B cell (primary cell): Measurements from ENCODE around the gene TBCD. TPM values are rescaled to one million over a fixed set of nuclear protein-coding genes. Genes with fewer than 3 reads are reported as not detected.

ENCODE experiments used
- ATAC-seq: fragments of 200-7000 bp; cut with Tn5 transposase; one replicate; pipeline ENCODE4 v1.10.0; 2021; ENCODE audit warnings: low read depth, mild to moderate bottlenecking, moderate number of reproducible peaks, moderate library complexity
- CTCF ChIA-PET: fragments of 350-600 bp; sonication (Branson Sonifier 250); formaldehyde crosslinking; loops from one replicate; lab custom pipeline; 2021; ENCODE audit warnings: antibody characterized with exemption, inconsistent platforms; lab: Charles Lee
- POLR2A ChIA-PET: fragments of 350-600 bp; sonication (Branson Sonifier 250); formaldehyde crosslinking; loops from one replicate; lab custom pipeline; 2021; ENCODE audit warnings: antibody characterized with exemption; lab: Charles Lee
- DNase-seq: peaks from one replicate; pipeline ENCODE4 v3.0.0; 2013
- H2AFZ ChIP-seq: 2 replicates; pipeline ENCODE4 v1.6.1; 2012; ENCODE audit warnings: mild to moderate bottlenecking, low read depth, low read length; ENCODE audit not compliant: insufficient read depth, poor library complexity, severe bottlenecking
- H3K27ac ChIP-seq, 2 donors: 1 replicate in 1 of 2; 2 replicates in 1 of 2; pipeline ENCODE4 v1.5.1; 2012 to 2013; ENCODE audit warnings: low read length in 2 of 2, mild to moderate bottlenecking in 2 of 2, moderate library complexity in 1 of 2
- H3K27me3 ChIP-seq, 4 experiments: fragments of 200-600 bp in 1 of 4; sonication (generic) in 1 of 4; replicated peaks in 1 of 4; 1 replicate in 2 of 4; 2 replicates in 2 of 4; pipeline versions ENCODE4 v1.6.1 to v1.7.0; 2013 to 2016; ENCODE audit warnings: low read length in 3 of 4, mild to moderate bottlenecking in 2 of 4, mixed read lengths in 1 of 4, moderate library complexity in 1 of 4; ENCODE audit not compliant: insufficient read depth in 4 of 4, control insufficient read depth in 3 of 4; ENCODE audit errors: control extremely low read depth in 1 of 4
- H3K36me3 ChIP-seq, 2 experiments: replicated peaks in 1 of 2; 1 replicate in 1 of 2; 2 replicates in 1 of 2; pipeline versions ENCODE4 v1.6.1 to v1.7.1; 2013; ENCODE audit warnings: low read length in 1 of 2; ENCODE audit not compliant: insufficient read depth in 2 of 2, control insufficient read depth in 1 of 2; ENCODE audit errors: control extremely low read depth in 1 of 2, extremely low read depth in 1 of 2
- H3K4me1 ChIP-seq, 2 donors: fragments of 200-600 bp in 1 of 2; sonication (generic) in 1 of 2; 1 replicate in 1 of 2; 2 replicates in 1 of 2; pipeline versions ENCODE4 v1.5.1 to v1.6.1; 2013 to 2017; ENCODE audit warnings: low read length in 2 of 2; ENCODE audit not compliant: control insufficient read depth in 2 of 2, insufficient read depth in 2 of 2
- H3K4me2 ChIP-seq: replicated peaks from 2 replicates; pipeline ENCODE3; 2012; ENCODE audit warnings: mild to moderate bottlenecking, low read depth, low read length; ENCODE audit not compliant: poor library complexity, severe bottlenecking
- H3K4me3 ChIP-seq, 5 experiments: fragments of 200-600 bp in 1 of 5; sonication (generic) in 1 of 5; 1 replicate in 3 of 5; 2 replicates in 2 of 5; pipeline versions ENCODE4 v1.5.1 to v1.7.0; 2011 to 2016; ENCODE audit warnings: low read length in 4 of 5, mild to moderate bottlenecking in 4 of 5, low read depth in 2 of 5, control low read depth in 1 of 5, moderate library complexity in 1 of 5; ENCODE audit not compliant: insufficient read depth in 1 of 5; ENCODE audit errors: control extremely low read depth in 1 of 5, extremely low read depth in 1 of 5
- H3K79me2 ChIP-seq: fragments of 200-600 bp; sonication (generic); one replicate; pipeline ENCODE4 v1.6.0; 2016; ENCODE audit warnings: low read length; ENCODE audit not compliant: control insufficient read depth, insufficient read depth
- H3K9ac ChIP-seq: fragments of 200-600 bp; sonication (generic); 2 replicates; pipeline ENCODE4 v1.6.1; 2017; ENCODE audit warnings: mild to moderate bottlenecking, low read length, moderate library complexity
- H3K9me3 ChIP-seq, 3 donors: one replicate each; pipeline versions ENCODE4 v1.6.1 to v1.7.1; 2013; ENCODE audit warnings: low read length in 2 of 3; ENCODE audit not compliant: control insufficient read depth in 2 of 3, insufficient read depth in 1 of 3; ENCODE audit errors: control extremely low read depth in 1 of 3
- H4K20me1 ChIP-seq: 2 replicates; pipeline ENCODE4 v1.6.0; 2012; ENCODE audit warnings: mild to moderate bottlenecking, low read length; ENCODE audit not compliant: insufficient read depth, control insufficient read depth, poor library complexity, severe bottlenecking
- H3K27ac Mint-ChIP-seq: one replicate; pipeline ENCODE4 v1.8.0; 2021; ENCODE audit warnings: mixed read lengths
- H3K27me3 Mint-ChIP-seq: one replicate; pipeline ENCODE4 v1.8.0; 2021; ENCODE audit warnings: mixed read lengths
- H3K4me1 Mint-ChIP-seq: one replicate; pipeline ENCODE4 v1.8.0; 2021; ENCODE audit warnings: mixed read lengths
- H3K4me3 Mint-ChIP-seq: one replicate; pipeline ENCODE4 v1.8.0; 2021; ENCODE audit warnings: mixed read lengths
- H3K9me3 Mint-ChIP-seq: one replicate; pipeline ENCODE4 v1.8.0; 2022; ENCODE audit warnings: mixed read lengths; ENCODE audit not compliant: insufficient read depth
- CTCF ChIP-seq: fragments of 200-600 bp; IDR thresholded peaks from one replicate; pipeline ENCODE4 v1.8.0; 2022; ENCODE audit warnings: antibody characterized with exemption, mild to moderate bottlenecking
- EZH2 ChIP-seq: IDR thresholded peaks from 2 replicates; pipeline ENCODE4 v1.6.1; 2012; ENCODE audit warnings: borderline replicate concordance, low read depth, mild to moderate bottlenecking, moderate library complexity, low read length; ENCODE audit not compliant: insufficient read depth, poor library complexity, severe bottlenecking
- WGBS: methylation state at CpG from one replicate; pipeline ENCODE4 v1.1.5; 2013; ENCODE audit warnings: missing lambda C conversion rate; ENCODE audit not compliant: insufficient coverage; 5-methylcytosine and 5-hydroxymethylcytosine counted together
- intact Hi-C: fragments of 100-400 bp; cut with micrococcal nuclease; formaldehyde crosslinking; loops from one replicate; pipeline ENCODE4 v1.10.0; 2022
- polyA plus RNA-seq: library from polyadenylated mRNA; depleted of rRNA; stranded (reverse); fragments of >200 nt; gene quantifications from 2 replicates; pipeline ENCODE4 v1.2.3, GENCODE V29; 2012
- total RNA-seq, 2 donors: library from RNA; stranded (reverse); fragments of 120-200 nt in 1 of 2; gene quantifications; 1 replicate in 1 of 2; 2 replicates in 1 of 2; pipeline versions ENCODE4 v1.2.3 to v1.2.4, GENCODE V29; 2013 to 2022

The TBCD gene
- total and polyA plus RNA-seq, 2 donors (not counting 1 experiment from before 2014, with no cell fraction given) = 60.8 to 101 TPM

GRCh38 chr17:82870091-82870491 is 118.2 kb downstream of the TBCD start:
- Histone ChIP-seq H3K36me3 (peaks cover 0 to under 1% of the 10 kb centered on the region in 2 experiments), H2AFZ (no peak overlapping the region), H3K4me2 (peak overlapping the region; percentile 73), H3K9me3 (peaks cover 0 to 14% (median 0%) of the 10 kb centered on the region in 3 donors), H3K4me3 (no peak overlapping the region), H3K27ac (no peak overlapping the region), H4K20me1 (peaks cover 71% of the 10 kb centered on the region), H3K27me3 (peaks cover 0 to 30% (median 0%) of the 10 kb centered on the region in 4 experiments), H3K9ac (no peak overlapping the region), H3K4me1 (peaks cover 65 to 67% of the 10 kb centered on the region in 2 donors), H3K79me2 (peaks cover 44% of the 10 kb centered on the region)
- Mint-ChIP-seq H3K4me3 (peak overlapping the region; percentile 82), H3K27ac (peak overlapping the region; percentile 95), H3K9me3 (no peaks in the 10 kb centered on the region), H3K27me3 (peaks cover 8% of the 10 kb centered on the region), H3K4me1 (peaks cover 68% of the 10 kb centered on the region)
- intact Hi-C loops = loop anchor here (2.0 kb wide), 1 partner anchor 211 kb away; no protein-coding TSS in a partner anchor
- POLR2A ChIA-PET = interaction anchor here (1.1 to 3.2 kb wide), 3 partner anchors 9 to 277 kb away, joined by 3 to 20 read pairs (median 8); no protein-coding TSS in a partner anchor
- WGBS = 95% methylated on average over 34 of the region's 35 CpGs
- TF ChIP-seq EZH2 (no peak), CTCF (no peak)
- ATAC-seq (no peak), DNase-seq (peak; percentile 35)
- CTCF ChIA-PET = interaction anchor here (1.1 to 4.1 kb wide), 5 partner anchors 10 to 89 kb away, joined by 3 to 43 read pairs (median 25); no protein-coding TSS in a partner anchor

- Histone ChIP-seq H2AFZ (no peak overlapping the region), H4K20me1 (peaks cover 66% of the 10 kb centered on the region), H3K36me3 (peaks cover 0 to 5% of the 10 kb centered on the region in 2 experiments), H3K9me3 (peaks cover 0 to 14% (median 0%) of the 10 kb centered on the region in 3 donors), H3K27ac (peak overlapping the region; percentile 76 to 78), H3K4me1 (peaks cover 61 to 63% of the 10 kb centered on the region in 2 donors), H3K79me2 (peaks cover 44% of the 10 kb centered on the region), H3K4me3 (no peak overlapping the region), H3K9ac (peak overlapping the region; percentile 36), H3K4me2 (peak overlapping the region; percentile 73), H3K27me3 (peaks cover 0 to 28% (median 0%) of the 10 kb centered on the region in 4 experiments)
- ATAC-seq (no peak), DNase-seq (no peak)
- Mint-ChIP-seq H3K4me1 (peaks cover 63% of the 10 kb centered on the region), H3K27ac (peak overlapping the region; percentile 95), H3K27me3 (peaks cover 8% of the 10 kb centered on the region), H3K9me3 (no peaks in the 10 kb centered on the region), H3K4me3 (peak overlapping the region; percentile 82)
- CTCF ChIA-PET = interaction anchor here (0.7 to 4.1 kb wide), 12 partner anchors 10 to 181 kb away, joined by 3 to 43 read pairs (median 6); no protein-coding TSS in a partner anchor
- 91% methylated on average over 10 of the region's 14 CpGs for WGBS
- no peak for TF ChIP-seq CTCF
- TF ChIP-seq EZH2 = no peak
- intact Hi-C loops = loop anchor here (2.0 kb wide), 1 partner anchor 210 kb away; no protein-coding TSS in a partner anchor
- POLR2A ChIA-PET = interaction anchor here (0.6 to 3.2 kb wide), 8 partner anchors 10 to 277 kb away, joined by 3 to 22 read pairs (median 4); no protein-coding TSS in a partner anchor
Measured at GRCh38 chr17:82870541-82870940, 118.7 kb downstream of the TBCD start.
